HT1080 (cell line): ENCODE data around the gene ZEB2. TPM values are rescaled to one million over a fixed set of nuclear protein-coding genes. Genes with fewer than 3 reads are reported as not detected.

Experiments used
- DNase-seq: peaks from one replicate; pipeline ENCODE4 v3.0.0-alpha.2; 2015; ENCODE audit warnings: low read depth
- total RNA-seq: library from RNA; depleted of rRNA; stranded (reverse); fragments of >200 nt; shearing (Covaris generic); gene quantifications from 2 replicates; pipeline ENCODE4 v1.2.3, GENCODE V29; 2014

Gene ZEB2
- total RNA-seq, 1 experiment from 2014 or later, result 13.1 TPM

- DNase-seq, result no peak
Observed at GRCh38 chr2:144426355-144426754, 93.6 kb downstream of the ZEB2 start.

- no peak for DNase-seq
Observed at GRCh38 chr2:144424559-144425240, 95.2 kb downstream of the ZEB2 start.

- DNase-seq, result no peak
Observed at GRCh38 chr2:144421606-144422510, 98.1 kb downstream of the ZEB2 start.

GRCh38 chr2:144419218-144419617 lies 100.7 kb downstream of the ZEB2 start:
- DNase-seq, result no peak

- no peak for DNase-seq
Observed at GRCh38 chr2:144415386-144415785, 104.5 kb downstream of the ZEB2 start.

GRCh38 chr2:144414324-144414845 lies 105.5 kb downstream of the ZEB2 start:
- peak; percentile 82 for DNase-seq

- DNase-seq, result no peak
Observed at GRCh38 chr2:144412709-144413108, 107.2 kb downstream of the ZEB2 start.

- no peak for DNase-seq
Observed at GRCh38 chr2:144411473-144411872, 108.4 kb downstream of the ZEB2 start.

GRCh38 chr2:144409241-144409640 lies 110.7 kb downstream of the ZEB2 start:
- DNase-seq, result no peak

- DNase-seq, result no peak
Observed at GRCh38 chr2:144407262-144407661, 112.7 kb downstream of the ZEB2 start.

GRCh38 chr2:144405982-144406788 lies 113.7 kb downstream of the ZEB2 start:
- no peak for DNase-seq

- no peak for DNase-seq
Observed at GRCh38 chr2:144405321-144405720, 114.6 kb downstream of the ZEB2 start.

- DNase-seq, result no peak
Observed at GRCh38 chr2:144404586-144405314, 115.2 kb downstream of the ZEB2 start.

- DNase-seq, result no peak
Observed at GRCh38 chr2:144403933-144404332, 116.0 kb downstream of the ZEB2 start.

- no peak for DNase-seq
Observed at GRCh38 chr2:144402251-144402650, 117.7 kb downstream of the ZEB2 start.

GRCh38 chr2:144401036-144401435 lies 118.9 kb downstream of the ZEB2 start:
- no peak for DNase-seq

- DNase-seq, result no peak
Observed at GRCh38 chr2:144396318-144396717, 123.6 kb downstream of the ZEB2 start.

- no peak for DNase-seq
Observed at GRCh38 chr2:144390424-144391020, 129.4 kb downstream of the ZEB2 start.

GRCh38 chr2:144389930-144390311 lies 130.0 kb downstream of the ZEB2 start:
- DNase-seq, result no peak

- no peak for DNase-seq
Observed at GRCh38 chr2:144389151-144389929, 130.6 kb downstream of the ZEB2 start.
